GM19035 (cell line): ENCODE measurements around the gene RBM14.
"Not testable (repeated sequence)": the region's sequence is repeated elsewhere in the genome, so short reads cannot be mapped to it uniquely, and the experiment has no call there.

Source experiments
- ATAC-seq: cut with Tn5 transposase; IDR thresholded peaks from one replicate; pipeline ENCODE4 v1.9.1; 2021; ENCODE audit not compliant: unreplicated experiment

Gene RBM14

GRCh38 chr11:66595245-66595904 lies 21.1 kb upstream of the RBM14 start:
- no peak for ATAC-seq

GRCh38 chr11:66598993-66599392 lies 17.4 kb upstream of the RBM14 start:
- ATAC-seq, result no peak

DNA sequence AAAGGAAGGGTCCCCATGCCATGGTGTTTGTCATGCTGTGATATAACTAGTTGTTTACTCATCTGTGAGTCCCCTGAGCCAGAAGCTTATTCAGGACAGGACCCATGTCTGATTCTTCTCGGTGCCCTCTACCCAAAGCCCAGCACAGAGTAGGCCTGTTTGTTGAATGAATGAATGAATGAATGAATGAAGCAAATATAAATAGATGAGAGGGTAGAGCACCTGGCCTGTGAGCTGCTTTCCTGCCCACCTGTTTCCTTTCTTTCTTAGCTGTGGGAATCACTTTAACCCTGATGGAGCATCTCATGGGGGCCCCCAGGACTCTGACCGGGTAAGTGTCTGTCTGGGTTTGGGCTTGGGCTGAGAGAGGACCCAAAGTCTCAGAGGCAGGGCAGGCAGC lies 16.2 kb upstream of the RBM14 start:
- no peak for ATAC-seq

DNA sequence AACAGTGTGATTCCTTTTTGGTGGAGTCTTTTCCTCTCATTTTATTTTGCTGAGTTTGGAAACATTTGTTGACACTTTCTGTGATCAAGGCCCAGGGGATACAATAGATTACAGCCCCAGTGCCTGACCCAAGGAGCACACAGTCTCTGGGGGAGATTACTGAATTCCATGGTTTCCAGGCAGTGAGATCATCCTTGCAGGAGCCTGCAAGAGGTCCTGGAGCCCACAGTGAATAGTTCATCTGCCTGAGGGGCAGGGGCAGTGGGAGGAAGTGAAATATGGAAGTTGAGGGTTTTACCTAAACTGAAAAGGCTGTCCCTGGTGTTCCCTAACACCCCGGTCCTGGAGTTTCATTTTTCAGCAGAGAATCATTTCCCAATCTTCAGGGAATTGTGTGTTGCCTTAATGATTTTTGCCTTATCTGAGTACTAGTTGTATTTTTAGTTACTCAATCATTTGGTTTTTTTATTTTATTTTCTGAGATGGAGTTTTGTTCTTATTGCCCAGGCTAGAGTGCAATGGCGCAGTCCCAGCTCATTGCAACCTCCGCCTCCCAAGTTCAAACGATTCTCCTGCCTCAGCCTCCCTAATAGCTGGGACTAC lies 15.7 kb upstream of the RBM14 start:
- ATAC-seq, result no peak

- ATAC-seq, result no peak
Measured at GRCh38 chr11:66603072-66603471, 13.4 kb upstream of the RBM14 start.

GRCh38 chr11:66604155-66604554 lies 12.3 kb upstream of the RBM14 start:
- no peak for ATAC-seq

DNA sequence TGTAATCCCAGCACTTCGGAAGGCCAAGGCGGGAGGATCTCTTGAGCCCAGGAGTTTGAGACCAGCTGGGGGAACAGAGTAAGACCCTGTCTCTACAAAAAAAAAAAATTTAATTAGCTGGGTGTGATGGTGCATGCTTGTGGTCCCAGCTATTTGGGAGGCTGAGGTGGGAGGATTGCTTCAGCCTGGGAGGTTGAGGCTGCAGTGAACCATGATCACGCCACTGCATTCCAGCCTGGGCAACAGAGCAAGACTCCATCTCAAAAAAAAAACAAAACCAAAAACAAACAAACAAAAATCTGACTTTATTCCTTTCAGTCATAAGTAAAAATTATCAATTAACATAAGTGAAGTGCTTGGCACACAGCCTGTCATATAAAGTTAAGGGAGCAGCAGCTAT lies 9.8 kb upstream of the RBM14 start:
- not testable (repeated sequence) for ATAC-seq

GRCh38 chr11:66607126-66607834 lies 9.2 kb upstream of the RBM14 start:
- ATAC-seq, result no peak

DNA sequence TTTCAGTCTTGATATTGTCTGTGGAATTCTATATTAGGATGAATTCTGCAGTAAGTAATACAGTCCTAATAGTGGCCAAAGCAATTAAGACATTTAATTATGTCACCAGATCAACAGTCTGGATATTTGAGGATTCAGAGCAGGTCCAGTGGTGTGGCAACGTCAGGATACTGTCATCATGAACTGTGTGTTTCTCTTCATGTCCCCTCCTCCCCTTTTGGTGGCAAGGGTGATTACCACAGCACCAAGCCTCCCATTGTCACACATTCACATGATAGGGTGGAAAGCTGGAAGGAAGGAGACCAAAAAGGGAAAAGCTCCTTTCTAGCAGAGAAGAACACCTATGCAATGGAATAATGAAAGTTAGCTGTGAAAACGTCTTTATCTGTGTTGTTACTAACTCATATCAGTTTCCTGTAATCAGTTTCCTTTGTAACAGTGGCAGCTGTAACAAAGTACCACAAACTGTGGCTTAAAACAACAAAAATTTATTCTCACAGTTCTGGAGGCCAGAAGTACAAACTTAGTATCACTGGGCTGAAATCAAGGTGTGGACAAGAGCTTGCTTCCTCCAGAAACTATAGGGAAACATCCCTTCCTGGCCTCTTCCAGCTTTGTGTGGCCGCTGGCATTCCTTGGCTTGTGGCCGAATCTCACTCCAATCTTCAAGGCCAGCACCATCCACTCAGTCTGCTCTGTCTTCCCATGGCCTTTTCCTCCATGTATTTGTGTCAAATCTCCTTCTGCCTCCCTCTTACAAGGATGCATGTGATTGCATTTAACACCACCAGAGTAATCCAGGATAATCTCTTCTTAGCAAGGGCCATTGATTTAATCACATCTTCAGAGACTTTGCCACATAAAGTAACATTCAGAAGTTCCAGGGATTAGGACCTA lies 6.5 kb upstream of the RBM14 start:
- ATAC-seq, result no peak

- ATAC-seq, result no peak
Measured at GRCh38 chr11:66612458-66612857, 4.0 kb upstream of the RBM14 start.

- ATAC-seq, result no peak
Measured at GRCh38 chr11:66614073-66614472, 2.4 kb upstream of the RBM14 start.

DNA sequence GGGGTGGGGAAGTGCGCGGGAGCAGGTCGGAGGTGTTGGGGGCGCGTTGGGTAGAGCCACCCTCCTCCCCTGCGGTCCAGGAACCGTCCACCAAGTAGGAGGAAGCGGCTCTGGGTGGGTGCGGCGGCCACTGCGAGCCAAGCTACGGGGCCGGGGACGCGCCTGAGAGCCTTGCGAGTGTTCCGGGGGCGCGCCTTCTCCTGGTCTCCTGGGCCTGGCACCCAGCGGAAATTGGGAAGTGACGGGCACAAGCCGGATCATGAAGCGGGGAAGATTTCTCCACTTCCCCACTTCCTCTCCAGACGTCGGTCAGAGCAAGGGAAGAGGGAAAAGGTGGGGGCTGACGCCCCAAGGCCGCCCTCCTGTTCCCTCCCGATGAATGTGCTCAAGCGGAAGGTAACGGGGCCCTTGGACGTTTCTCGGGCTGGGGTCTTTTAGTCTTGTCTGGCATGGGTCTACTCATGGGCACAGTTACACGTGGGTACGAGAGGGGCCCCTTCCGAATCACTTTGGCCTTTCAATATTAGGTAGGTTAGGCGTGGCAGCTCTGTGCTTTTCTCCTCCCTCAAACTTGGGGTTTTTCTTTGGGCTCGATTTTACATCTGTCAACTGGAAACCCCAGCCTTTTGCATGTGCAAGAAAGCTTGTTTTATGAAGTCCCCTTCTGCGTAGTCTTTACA lies 865 bp downstream of the RBM14 start:
- ATAC-seq, result no peak

DNA sequence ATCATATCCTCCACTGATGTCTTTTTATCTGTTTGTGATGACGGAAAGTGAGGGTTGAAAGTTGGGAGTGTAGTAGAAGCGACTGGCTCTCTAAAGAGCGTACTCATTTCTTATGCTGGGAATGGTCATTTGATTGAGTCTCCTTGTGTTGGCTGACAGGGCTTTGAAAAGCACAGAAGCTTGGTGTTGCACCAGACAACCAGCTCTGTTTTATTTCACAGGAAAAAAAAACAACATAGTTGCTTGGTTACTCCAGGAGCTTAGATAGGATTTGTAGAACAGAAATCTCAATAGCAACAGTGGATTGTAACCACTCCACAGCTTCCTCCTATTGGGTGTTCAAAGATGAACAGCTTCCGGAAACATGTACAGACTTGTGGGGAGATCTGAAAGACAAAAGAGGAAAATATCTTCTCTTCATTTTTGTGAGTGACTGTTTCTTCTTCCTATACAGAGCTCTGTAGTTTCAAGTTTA lies 2.7 kb downstream of the RBM14 start:
- no peak for ATAC-seq

DNA sequence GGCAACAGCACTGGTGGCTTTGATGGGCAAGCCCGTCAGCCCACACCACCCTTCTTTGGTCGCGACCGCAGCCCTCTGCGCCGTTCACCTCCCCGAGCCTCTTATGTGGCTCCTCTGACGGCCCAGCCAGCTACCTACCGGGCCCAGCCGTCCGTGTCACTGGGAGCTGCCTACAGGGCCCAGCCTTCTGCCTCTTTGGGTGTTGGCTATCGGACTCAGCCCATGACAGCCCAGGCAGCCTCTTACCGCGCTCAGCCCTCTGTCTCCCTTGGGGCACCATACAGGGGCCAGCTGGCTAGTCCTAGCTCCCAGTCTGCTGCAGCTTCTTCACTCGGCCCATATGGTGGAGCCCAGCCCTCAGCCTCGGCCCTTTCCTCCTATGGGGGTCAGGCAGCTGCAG lies 8.0 kb downstream of the RBM14 start:
- no peak for ATAC-seq

DNA sequence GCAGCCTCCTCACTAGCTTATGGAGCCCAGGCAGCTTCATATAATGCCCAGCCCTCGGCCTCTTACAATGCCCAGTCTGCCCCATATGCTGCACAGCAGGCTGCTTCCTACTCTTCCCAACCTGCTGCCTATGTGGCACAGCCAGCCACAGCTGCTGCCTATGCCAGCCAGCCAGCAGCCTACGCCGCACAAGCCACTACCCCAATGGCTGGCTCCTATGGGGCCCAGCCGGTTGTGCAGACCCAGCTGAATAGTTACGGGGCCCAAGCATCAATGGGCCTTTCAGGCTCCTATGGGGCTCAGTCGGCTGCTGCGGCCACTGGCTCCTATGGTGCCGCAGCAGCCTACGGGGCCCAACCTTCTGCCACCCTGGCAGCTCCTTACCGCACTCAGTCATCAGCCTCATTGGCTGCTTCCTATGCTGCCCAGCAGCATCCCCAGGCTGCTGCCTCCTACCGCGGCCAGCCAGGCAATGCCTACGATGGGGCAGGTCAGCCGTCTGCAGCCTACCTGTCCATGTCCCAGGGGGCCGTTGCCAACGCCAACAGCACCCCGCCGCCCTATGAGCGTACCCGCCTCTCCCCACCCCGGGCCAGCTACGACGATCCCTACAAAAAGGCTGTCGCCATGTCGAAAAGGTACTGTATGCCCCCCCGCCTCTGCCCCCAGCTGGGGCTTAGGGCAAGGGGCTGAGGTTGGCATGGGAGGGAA lies 8.8 kb downstream of the RBM14 start:
- ATAC-seq, result no peak

- ATAC-seq, result no peak
Measured at GRCh38 chr11:66625752-66626149, 9.3 kb downstream of the RBM14 start.

DNA sequence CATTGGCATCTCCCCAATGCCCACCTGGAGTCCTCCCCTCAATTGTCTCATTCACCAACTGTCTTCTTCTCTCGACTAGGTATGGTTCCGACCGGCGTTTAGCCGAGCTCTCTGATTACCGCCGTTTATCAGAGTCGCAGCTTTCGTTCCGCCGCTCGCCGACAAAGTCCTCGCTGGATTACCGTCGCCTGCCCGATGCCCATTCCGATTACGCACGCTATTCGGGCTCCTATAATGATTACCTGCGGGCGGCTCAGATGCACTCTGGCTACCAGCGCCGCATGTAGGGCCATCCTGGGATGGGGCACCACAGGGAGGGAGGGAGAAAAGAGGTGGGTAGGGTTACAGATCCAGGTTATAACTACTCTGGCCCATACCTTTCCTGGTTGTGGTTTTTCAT lies 10.0 kb downstream of the RBM14 start:
- no peak for ATAC-seq

DNA sequence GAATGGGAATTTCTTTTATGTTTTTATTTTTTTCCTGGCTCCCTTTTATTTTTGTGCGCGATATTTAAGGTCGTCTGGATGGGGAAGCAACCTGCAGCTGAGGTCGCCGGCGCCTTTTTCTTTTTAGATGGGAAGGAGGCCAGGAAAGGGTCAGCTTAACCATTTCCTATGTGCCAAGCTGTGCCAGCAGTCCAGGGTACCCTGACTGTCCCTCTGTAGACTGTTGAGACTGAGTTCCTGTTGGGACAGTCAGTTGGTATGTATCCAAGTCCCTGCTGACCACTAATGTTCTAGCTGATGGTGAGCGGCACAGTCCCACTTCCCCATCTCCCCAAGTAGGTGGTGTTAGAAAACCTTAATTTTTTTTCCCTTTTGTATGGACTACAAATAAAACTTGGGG lies 10.5 kb downstream of the RBM14 start:
- ATAC-seq, result no peak

GRCh38 chr11:66628061-66628603 lies 11.7 kb downstream of the RBM14 start:
- ATAC-seq, result no peak

DNA sequence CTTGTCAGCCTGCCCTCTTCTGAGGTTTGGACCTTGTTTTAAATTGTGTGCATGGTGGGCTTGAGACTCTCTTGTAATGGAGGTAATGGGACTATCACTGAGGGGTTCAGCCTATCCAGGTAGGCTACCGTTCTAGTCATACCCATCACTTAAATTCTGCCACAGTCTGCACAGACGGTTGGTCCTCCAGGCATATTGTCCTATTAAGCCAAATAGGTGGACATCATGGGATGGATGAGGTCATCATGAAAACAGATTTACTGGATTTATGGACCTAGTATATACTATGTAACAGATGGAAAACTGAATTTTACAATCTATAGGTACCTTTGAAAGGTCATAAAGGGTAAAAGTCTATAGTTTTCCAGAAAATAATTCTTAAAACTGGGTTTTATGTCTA lies 12.9 kb downstream of the RBM14 start:
- no peak for ATAC-seq
